ENCODE results near the gene ATR.

DNA sequence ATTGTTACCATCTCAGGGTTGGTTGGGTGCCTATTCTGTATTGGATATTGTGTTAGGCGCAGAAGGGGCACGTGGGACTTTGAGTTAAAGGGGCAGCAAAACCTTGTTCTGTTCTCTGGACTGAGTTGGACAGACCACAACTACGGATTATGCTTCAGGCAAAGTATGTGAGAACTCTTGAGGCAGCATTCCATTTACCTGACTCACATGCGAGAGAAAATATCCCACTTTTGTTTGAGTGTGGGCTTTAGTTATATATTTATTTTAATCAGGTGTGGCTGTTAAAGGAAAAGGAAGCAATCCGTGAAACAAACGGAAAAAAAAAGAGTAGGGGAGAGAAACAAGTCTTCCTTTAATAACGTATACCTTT lies 17.0 kb upstream of the ATR start:
- TF ChIP-seq CTCF (IDR thresholded peaks at IDR 0.05; ENCODE audit: low read depth, low read length), result no peak
- TF ChIP-seq EZH2phosphoT487 (IDR thresholded peaks at IDR 0.05; ENCODE audit: low read depth), result no peak

Measured in OCI-LY3 (cell line).